H1 (cell line): ENCODE data around the gene UNK. TPM values are rescaled to one million over a fixed set of nuclear protein-coding genes. Genes with fewer than 3 reads are reported as not detected.

Source experiments
- CTCF ChIA-PET: fragments of 300-600 bp; sonication (Branson Sonifier 250); formaldehyde crosslinking; loops from one replicate; lab custom pipeline; 2021; ENCODE audit not compliant: partially characterized antibody; lab: Charles Lee
- POLR2A ChIA-PET: fragments of 300-600 bp; sonication (Branson Sonifier 250); formaldehyde crosslinking; loops from one replicate; lab custom pipeline; 2021; ENCODE audit warnings: inconsistent platforms; ENCODE audit not compliant: partially characterized antibody; lab: Charles Lee
- DNase-seq, 2 experiments: peaks; one replicate each; pipeline versions ENCODE4 v3.0.0 to v3.0.0-alpha.2; 2010 to 2022; ENCODE audit warnings: low spot score in 2 of 2, low read depth in 1 of 2, mixed read lengths in 1 of 2
- FAIRE-seq: peaks from 2 replicates; lab custom pipeline; 2011; peaks lifted over from hg19 to GRCh38; lab: Jason Lieb, UNC
- H2AFZ ChIP-seq: 2 replicates; pipeline ENCODE4 v1.8.1; 2012; ENCODE audit warnings: low read length, inconsistent platforms
- H2AK5ac ChIP-seq: 2 replicates; pipeline ENCODE4 v1.6.1; 2013; ENCODE audit warnings: low read depth, low read length
- H2BK120ac ChIP-seq: replicated peaks from 2 replicates; pipeline ENCODE3; 2013; ENCODE audit warnings: low read depth, low read length, inconsistent platforms
- H2BK12ac ChIP-seq: 2 replicates; pipeline ENCODE4 v1.6.1; 2013; ENCODE audit warnings: low read depth, low read length
- H2BK15ac ChIP-seq: 2 replicates; pipeline ENCODE4 v1.6.1; 2013; ENCODE audit warnings: low read length
- H2BK20ac ChIP-seq: 2 replicates; pipeline ENCODE4 v1.6.1; 2013; ENCODE audit warnings: low read length
- H2BK5ac ChIP-seq: 2 replicates; pipeline ENCODE4 v1.6.1; 2013; ENCODE audit warnings: low read depth, low read length
- H3K14ac ChIP-seq: 2 replicates; pipeline ENCODE4 v1.6.1; 2013; ENCODE audit warnings: inconsistent platforms; ENCODE audit not compliant: insufficient read length
- H3K18ac ChIP-seq: 2 replicates; pipeline ENCODE4 v1.6.1; 2013; ENCODE audit warnings: low read length; ENCODE audit errors: extremely low read depth
- H3K23ac ChIP-seq: 2 replicates; pipeline ENCODE4 v1.6.1; 2013; ENCODE audit warnings: inconsistent platforms; ENCODE audit not compliant: insufficient read length
- H3K23me2 ChIP-seq: 2 replicates; pipeline ENCODE4 v1.6.1; 2013; ENCODE audit warnings: low read depth, low read length
- H3K27ac ChIP-seq: 2 replicates; pipeline ENCODE4 v1.6.1; 2011; ENCODE audit warnings: low read depth, low read length, inconsistent platforms
- H3K27me3 ChIP-seq, 4 experiments: replicated peaks in 1 of 4; 1 replicate in 1 of 4; 2 replicates in 3 of 4; pipeline versions ENCODE4 v1.6.1 to v1.8.1; 2011 to 2013; ENCODE audit warnings: low read length in 3 of 4, mild to moderate bottlenecking in 3 of 4, inconsistent platforms in 2 of 4, mixed read lengths in 2 of 4, moderate library complexity in 1 of 4; ENCODE audit not compliant: control insufficient read depth in 3 of 4, insufficient read depth in 3 of 4; ENCODE audit errors: extremely low read depth in 1 of 4
- H3K36me3 ChIP-seq, 4 experiments: 2 replicates each; pipeline versions ENCODE4 v1.6.1 to v1.8.1; 2011 to 2013; ENCODE audit warnings: mild to moderate bottlenecking in 4 of 4, low read length in 3 of 4, moderate library complexity in 2 of 4, control low read depth in 1 of 4, inconsistent platforms in 1 of 4; ENCODE audit not compliant: insufficient read depth in 4 of 4, control insufficient read depth in 2 of 4
- H3K4ac ChIP-seq: replicated peaks from 2 replicates; pipeline ENCODE3; 2013; ENCODE audit warnings: low read length, low read depth, mixed read lengths, inconsistent platforms; ENCODE audit not compliant: insufficient read length
- H3K4me1 ChIP-seq, 4 experiments: replicated peaks in 1 of 4; 1 replicate in 1 of 4; 2 replicates in 3 of 4; pipeline versions ENCODE4 v1.6.1 to v1.8.1; 2011 to 2013; ENCODE audit warnings: low read length in 3 of 4, inconsistent platforms in 2 of 4, mixed read lengths in 1 of 4; ENCODE audit not compliant: insufficient read depth in 4 of 4, control insufficient read depth in 3 of 4
- H3K4me2 ChIP-seq, 2 experiments: 2 replicates each; pipeline versions ENCODE4 v1.6.1 to v1.8.1; 2011 to 2013; ENCODE audit warnings: low read depth in 2 of 2, low read length in 2 of 2, control low read depth in 1 of 2, inconsistent platforms in 1 of 2, mild to moderate bottlenecking in 1 of 2; ENCODE audit not compliant: insufficient read depth in 1 of 2
- H3K4me3 ChIP-seq, 4 experiments: fragments of 200-600, 300-600 bp in 1 of 4; sonication (generic), shearing (Covaris generic), sonication (Bioruptor Twin) in 1 of 4; 2 replicates each; pipeline versions ENCODE4 v1.5.1 to v1.8.1; 2011 to 2016; ENCODE audit warnings: low read length in 4 of 4, low read depth in 3 of 4, control low read depth in 2 of 4, inconsistent platforms in 2 of 4, mild to moderate bottlenecking in 2 of 4, mixed read lengths in 1 of 4, moderate library complexity in 1 of 4; ENCODE audit not compliant: insufficient read depth in 2 of 4; ENCODE audit errors: extremely low read depth in 1 of 4
- H3K56ac ChIP-seq: replicated peaks from 2 replicates; pipeline ENCODE3; 2013; ENCODE audit warnings: low read depth, mild to moderate bottlenecking, mixed read lengths, low read length, inconsistent platforms; ENCODE audit not compliant: insufficient read length
- H3K79me1 ChIP-seq: 2 replicates; pipeline ENCODE4 v1.6.1; 2013; ENCODE audit warnings: low read depth, low read length, control low read depth
- H3K79me2 ChIP-seq, 2 experiments: 2 replicates each; pipeline versions ENCODE4 v1.6.1 to v1.8.1; 2012 to 2013; ENCODE audit warnings: low read length in 2 of 2, mild to moderate bottlenecking in 2 of 2, inconsistent platforms in 1 of 2; ENCODE audit not compliant: insufficient read depth in 2 of 2, control insufficient read depth in 1 of 2
- H3K9ac ChIP-seq, 4 experiments: replicated peaks in 1 of 4; 1 replicate in 1 of 4; 2 replicates in 3 of 4; pipeline versions ENCODE4 v1.6.1 to v1.8.1; 2011 to 2013; ENCODE audit warnings: low read depth in 3 of 4, low read length in 3 of 4, control low read depth in 2 of 4, mild to moderate bottlenecking in 2 of 4, moderate library complexity in 2 of 4, inconsistent platforms in 1 of 4; ENCODE audit errors: extremely low read depth in 1 of 4
- H3K9me3 ChIP-seq, 2 experiments: 2 replicates each; pipeline versions ENCODE4 v1.6.1 to v1.8.1; 2012 to 2013; ENCODE audit warnings: mild to moderate bottlenecking in 2 of 2, moderate library complexity in 2 of 2, control low read depth in 1 of 2, inconsistent platforms in 1 of 2, low read depth in 1 of 2, low read length in 1 of 2, mixed read lengths in 1 of 2; ENCODE audit not compliant: insufficient read depth in 2 of 2
- H4K20me1 ChIP-seq, 2 experiments: replicated peaks in 1 of 2; 2 replicates each; pipeline versions ENCODE3 to v1.8.1; 2011 to 2013; ENCODE audit warnings: inconsistent platforms in 2 of 2, low read length in 2 of 2, mild to moderate bottlenecking in 1 of 2; ENCODE audit not compliant: insufficient read depth in 2 of 2, control insufficient read depth in 1 of 2
- H4K5ac ChIP-seq: 2 replicates; pipeline ENCODE4 v1.6.1; 2013; ENCODE audit warnings: low read length, low read depth, mixed read lengths, inconsistent platforms; ENCODE audit not compliant: insufficient read length
- H4K8ac ChIP-seq: 2 replicates; pipeline ENCODE4 v1.8.0; 2013; ENCODE audit warnings: mild to moderate bottlenecking, moderate library complexity, low read length, inconsistent platforms; ENCODE audit not compliant: insufficient read depth; ENCODE audit errors: extremely low read depth
- H4K91ac ChIP-seq: replicated peaks from 2 replicates; pipeline ENCODE3; 2013; ENCODE audit warnings: low read length, mixed read lengths, inconsistent platforms; ENCODE audit not compliant: insufficient read length
- EGR1 ChIP-seq: IDR thresholded peaks from 2 replicates; pipeline ENCODE4 v1.6.1; 2011; ENCODE audit warnings: low read depth, low read length, borderline replicate concordance
- KDM4A ChIP-seq: IDR thresholded peaks from one replicate; pipeline ENCODE4 v1.7.1; 2012; ENCODE audit warnings: low read depth, mild to moderate bottlenecking, moderate library complexity, low read length, inconsistent platforms; ENCODE audit not compliant: severe bottlenecking
- NRF1 ChIP-seq: IDR thresholded peaks from 2 replicates; pipeline ENCODE4 v1.6.1; 2011; ENCODE audit warnings: mild to moderate bottlenecking, low read depth, low read length, improper control_type of control experiment
- TEAD4 ChIP-seq: IDR thresholded peaks from 2 replicates; pipeline ENCODE4 v1.6.1; 2012; ENCODE audit warnings: low read depth, low read length, inconsistent platforms, mixed read lengths
- WGBS, 2 experiments: shearing (Covaris generic) in 1 of 2; methylation state at CpG; one replicate each; pipeline versions ENCODE4 v1.1.6 to v1.1.7; 2013 to 2015; ENCODE audit warnings: low lambda C conversion rate in 2 of 2, mixed read lengths in 2 of 2, inconsistent platforms in 1 of 2, low coverage in 1 of 2, missing lambda C conversion rate in 1 of 2; ENCODE audit not compliant: insufficient replicate concordance in 2 of 2, insufficient coverage in 1 of 2, insufficient read length in 1 of 2; ENCODE audit errors: extremely low coverage in 1 of 2, missing lambda C conversion rate in 1 of 2; 5-methylcytosine and 5-hydroxymethylcytosine counted together
- polyA plus RNA-seq, 7 experiments: library from polyadenylated mRNA; depleted of rRNA in 3 of 7; stranded (reverse) in 5 of 7; unstranded in 2 of 7; fragments of >200 nt in 5 of 7; fragments of 200-250 nt in 2 of 7; gene quantifications; 1 replicate in 5 of 7; 2 replicates in 1 of 7; 4 replicates in 1 of 7; pipeline versions ENCODE4 v1.2.1 to v1.2.3, GENCODE V29; 2011 to 2013; ENCODE audit warnings: missing spikeins in 2 of 7, mixed read lengths in 2 of 7
- total RNA-seq: library from RNA; stranded (reverse); fragmentation: NEBNext Ultra II Directional; extraction: Animal tissue kit (Norgen Biotek cat#: 25700); gene quantifications from 2 replicates; pipeline ENCODE4 v1.2.1, GENCODE V29; 2021

The UNK gene
- total and polyA plus RNA-seq, 2 of the 8 experiments (the other 6 are each of a cell fraction or from before 2014, with no cell fraction given) = 24.2 to 33.3 TPM

- POLR2A ChIA-PET = interaction anchor here (0.7 to 5.1 kb wide), 6 partner anchors 9 to 120 kb away, joined by 3 to 34 read pairs (median 4); partner anchors contain the start of gene UNK
Measured at GRCh38 chr17:75803883-75804282, 19.3 kb downstream of the UNK start.

More at GRCh38 chr17:75803883-75804282, 19.3 kb downstream of the UNK start:
- no peak for FAIRE-seq
- H2BK12ac ChIP-seq = no peak overlapping the region
- peaks cover 0 to 9% of the 10 kb centered on the region in 2 experiments for H4K20me1 ChIP-seq
- no peaks in the 10 kb centered on the region for H3K9me3 ChIP-seq
- peaks cover 0 to 19% of the 10 kb centered on the region in 2 experiments; a peak in 2 of 4 replicates for H3K79me2 ChIP-seq
- no peaks in the 10 kb centered on the region for H3K23me2 ChIP-seq
- H4K5ac ChIP-seq = no peak overlapping the region
- H3K36me3 ChIP-seq = peaks cover 0 to 5% (median 4%) of the 10 kb centered on the region in 4 experiments; a peak in 3 of 8 replicates
- no peak overlapping the region for H3K27ac ChIP-seq
- no peak overlapping the region for H2BK15ac ChIP-seq
- no peak overlapping the region for H3K9ac ChIP-seq
- no peak overlapping the region for H3K23ac ChIP-seq
- no peak overlapping the region for H3K14ac ChIP-seq
- TF ChIP-seq TEAD4 = no peak
- no peak for TF ChIP-seq KDM4A
- no peak for TF ChIP-seq EGR1
- no peak for TF ChIP-seq NRF1
- H2BK20ac ChIP-seq = no peak overlapping the region
- 94% methylated on average over 1 of the region's 1 CpG; no CpG with 5 or more reads in 1 of the 2 experiments for WGBS, 2 experiments
- DNase-seq = no peak
- no peaks in the 10 kb centered on the region for H3K4me1 ChIP-seq
- no peak overlapping the region for H2BK5ac ChIP-seq
- no peak overlapping the region for H3K4me2 ChIP-seq
- no peak overlapping the region for H4K91ac ChIP-seq
- CTCF ChIA-PET = interaction anchor here (1.1 to 2.7 kb wide), 9 partner anchors 9 to 170 kb away, joined by 3 to 7 read pairs (median 4); partner anchors contain the start of gene SMIM5
- H4K8ac ChIP-seq = no peak overlapping the region
- no peaks in the 10 kb centered on the region for H3K27me3 ChIP-seq
- H2BK120ac ChIP-seq = no peak overlapping the region
- no peak overlapping the region for H3K56ac ChIP-seq
- H2AFZ ChIP-seq = no peak overlapping the region
- peaks cover 4% of the 10 kb centered on the region; the same call in 1 of the 2 replicates for H3K79me1 ChIP-seq
- no peak overlapping the region for H3K18ac ChIP-seq
- no peak overlapping the region for H2AK5ac ChIP-seq
- no peak overlapping the region for H3K4me3 ChIP-seq
- no peak overlapping the region for H3K4ac ChIP-seq
